ENCODE measurements around the gene PABPN1L. TPM values are rescaled to one million over a fixed set of nuclear protein-coding genes. Genes with fewer than 3 reads are reported as not detected.
"Not testable (repeated sequence)": the region's sequence is repeated elsewhere in the genome, so short reads cannot be mapped to it uniquely, and the experiment has no call there.

PABPN1L gene
- total and polyA plus RNA-seq, 2 experiments from 2014 or later = not detected

- ATAC-seq = no peak
Measured at GRCh38 chr16:88891083-88891482, 24.6 kb upstream of the PABPN1L start.

GRCh38 chr16:88889702-88890352 lies 23.4 kb upstream of the PABPN1L start:
- H3K27me3 ChIP-seq (ENCODE audit: insufficient read depth); H3K36me3 Mint-ChIP-seq (ENCODE audit: low read depth); H4K20me1 ChIP-seq (replicated peaks; ENCODE audit: insufficient read depth); H3K4me3 Mint-ChIP-seq; H3K4me1 Mint-ChIP-seq; H3K4me3 ChIP-seq; H3K27ac ChIP-seq (ENCODE audit: low read depth); H3K4me1 ChIP-seq (ENCODE audit: insufficient read depth); H3K27ac Mint-ChIP-seq; DNase-seq (ENCODE audit: low spot score); H2AFZ ChIP-seq; H3K79me2 ChIP-seq (replicated peaks; ENCODE audit: insufficient read depth); H3K36me3 ChIP-seq (ENCODE audit: insufficient read depth); ATAC-seq; H3F3A ChIP-seq (replicated peaks; ENCODE audit: low read depth); H3K4me2 ChIP-seq; H3K9me3 Mint-ChIP-seq; H3K9me2 ChIP-seq (ENCODE audit: insufficient read depth): not testable (repeated sequence)
- peaks cover 18% of the 10 kb centered on the region for H3K27me3 Mint-ChIP-seq (ENCODE audit: insufficient read depth, low read depth, poor library complexity)

More at GRCh38 chr16:88891083-88891482, 24.6 kb upstream of the PABPN1L start:
- no peaks in the 10 kb centered on the region for H4K20me1 ChIP-seq (replicated peaks; ENCODE audit: insufficient read depth)
- H3K4me3 ChIP-seq = no peak overlapping the region
- Mint-ChIP-seq H3K27ac (no peak overlapping the region), H3K27me3 (ENCODE audit: insufficient read depth, low read depth, poor library complexity) (peaks cover 18% of the 10 kb centered on the region), H3K4me3 (no peak overlapping the region), H3K4me1 (peaks cover 2% of the 10 kb centered on the region; the same call in 1 of the 3 replicates), H3K9me3 (peaks cover 8% of the 10 kb centered on the region), H3K36me3 (ENCODE audit: low read depth) (peaks cover 3% of the 10 kb centered on the region; the same call in 1 of the 3 replicates)
- H2AFZ ChIP-seq = no peak overlapping the region
- no peaks in the 10 kb centered on the region for H3K9me2 ChIP-seq (ENCODE audit: insufficient read depth)
- TF ChIP-seq STAT1 (IDR thresholded peaks at IDR 0.05; ENCODE audit: unreplicated experiment) (no peak), JUNB (IDR thresholded peaks at IDR 0.05; ENCODE audit: unreplicated experiment) (no peak), CTCF (conservative IDR thresholded peaks at IDR 0.05; ENCODE audit: low read depth in 2 of 2) (no peak), ZNF114 (CRISPR knock-in tag; IDR thresholded peaks at IDR 0.05) (no peak)
- TF ChIP-seq, protein P1, sequence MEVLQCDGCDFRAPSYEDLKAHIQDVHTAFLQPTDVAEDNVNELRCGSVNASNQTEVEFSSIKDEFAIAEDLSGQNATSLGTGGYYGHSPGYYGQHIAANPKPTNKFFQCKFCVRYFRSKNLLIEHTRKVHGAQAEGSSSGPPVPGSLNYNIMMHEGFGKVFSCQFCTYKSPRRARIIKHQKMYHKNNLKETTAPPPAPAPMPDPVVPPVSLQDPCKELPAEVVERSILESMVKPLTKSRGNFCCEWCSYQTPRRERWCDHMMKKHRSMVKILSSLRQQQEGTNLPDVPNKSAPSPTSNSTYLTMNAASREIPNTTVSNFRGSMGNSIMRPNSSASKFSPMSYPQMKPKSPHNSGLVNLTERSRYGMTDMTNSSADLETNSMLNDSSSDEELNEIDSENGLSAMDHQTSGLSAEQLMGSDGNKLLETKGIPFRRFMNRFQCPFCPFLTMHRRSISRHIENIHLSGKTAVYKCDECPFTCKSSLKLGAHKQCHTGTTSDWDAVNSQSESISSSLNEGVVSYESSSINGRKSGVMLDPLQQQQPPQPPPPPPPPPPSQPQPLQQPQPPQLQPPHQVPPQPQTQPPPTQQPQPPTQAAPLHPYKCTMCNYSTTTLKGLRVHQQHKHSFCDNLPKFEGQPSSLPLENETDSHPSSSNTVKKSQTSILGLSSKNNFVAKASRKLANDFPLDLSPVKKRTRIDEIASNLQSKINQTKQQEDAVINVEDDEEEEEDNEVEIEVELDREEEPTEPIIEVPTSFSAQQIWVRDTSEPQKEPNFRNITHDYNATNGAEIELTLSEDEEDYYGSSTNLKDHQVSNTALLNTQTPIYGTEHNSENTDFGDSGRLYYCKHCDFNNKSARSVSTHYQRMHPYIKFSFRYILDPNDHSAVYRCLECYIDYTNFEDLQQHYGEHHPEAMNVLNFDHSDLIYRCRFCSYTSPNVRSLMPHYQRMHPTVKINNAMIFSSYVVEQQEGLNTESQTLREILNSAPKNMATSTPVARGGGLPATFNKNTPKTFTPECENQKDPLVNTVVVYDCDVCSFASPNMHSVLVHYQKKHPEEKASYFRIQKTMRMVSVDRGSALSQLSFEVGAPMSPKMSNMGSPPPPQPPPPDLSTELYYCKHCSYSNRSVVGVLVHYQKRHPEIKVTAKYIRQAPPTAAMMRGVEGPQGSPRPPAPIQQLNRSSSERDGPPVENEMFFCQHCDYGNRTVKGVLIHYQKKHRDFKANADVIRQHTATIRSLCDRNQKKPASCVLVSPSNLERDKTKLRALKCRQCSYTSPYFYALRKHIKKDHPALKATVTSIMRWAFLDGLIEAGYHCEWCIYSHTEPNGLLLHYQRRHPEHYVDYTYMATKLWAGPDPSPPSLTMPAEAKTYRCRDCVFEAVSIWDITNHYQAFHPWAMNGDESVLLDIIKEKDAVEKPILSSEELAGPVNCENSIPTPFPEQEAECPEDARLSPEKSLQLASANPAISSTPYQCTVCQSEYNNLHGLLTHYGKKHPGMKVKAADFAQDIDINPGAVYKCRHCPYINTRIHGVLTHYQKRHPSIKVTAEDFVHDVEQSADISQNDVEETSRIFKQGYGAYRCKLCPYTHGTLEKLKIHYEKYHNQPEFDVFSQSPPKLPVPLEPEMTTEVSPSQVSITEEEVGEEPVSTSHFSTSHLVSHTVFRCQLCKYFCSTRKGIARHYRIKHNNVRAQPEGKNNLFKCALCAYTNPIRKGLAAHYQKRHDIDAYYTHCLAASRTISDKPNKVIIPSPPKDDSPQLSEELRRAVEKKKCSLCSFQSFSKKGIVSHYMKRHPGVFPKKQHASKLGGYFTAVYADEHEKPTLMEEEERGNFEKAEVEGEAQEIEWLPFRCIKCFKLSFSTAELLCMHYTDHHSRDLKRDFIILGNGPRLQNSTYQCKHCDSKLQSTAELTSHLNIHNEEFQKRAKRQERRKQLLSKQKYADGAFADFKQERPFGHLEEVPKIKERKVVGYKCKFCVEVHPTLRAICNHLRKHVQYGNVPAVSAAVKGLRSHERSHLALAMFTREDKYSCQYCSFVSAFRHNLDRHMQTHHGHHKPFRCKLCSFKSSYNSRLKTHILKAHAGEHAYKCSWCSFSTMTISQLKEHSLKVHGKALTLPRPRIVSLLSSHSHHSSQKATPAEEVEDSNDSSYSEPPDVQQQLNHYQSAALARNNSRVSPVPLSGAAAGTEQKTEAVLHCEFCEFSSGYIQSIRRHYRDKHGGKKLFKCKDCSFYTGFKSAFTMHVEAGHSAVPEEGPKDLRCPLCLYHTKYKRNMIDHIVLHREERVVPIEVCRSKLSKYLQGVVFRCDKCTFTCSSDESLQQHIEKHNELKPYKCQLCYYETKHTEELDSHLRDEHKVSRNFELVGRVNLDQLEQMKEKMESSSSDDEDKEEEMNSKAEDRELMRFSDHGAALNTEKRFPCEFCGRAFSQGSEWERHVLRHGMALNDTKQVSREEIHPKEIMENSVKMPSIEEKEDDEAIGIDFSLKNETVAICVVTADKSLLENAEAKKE (CRISPR knock-in tag; IDR thresholded peaks at IDR 0.05) = no peak
- H3K27me3 ChIP-seq (ENCODE audit: insufficient read depth) = no peaks in the 10 kb centered on the region
- H3K4me1 ChIP-seq (ENCODE audit: insufficient read depth) = no peaks in the 10 kb centered on the region
- H3K79me2 ChIP-seq (replicated peaks; ENCODE audit: insufficient read depth) = no peaks in the 10 kb centered on the region
- DNase-seq (ENCODE audit: low spot score) = no peak
- H3K36me3 ChIP-seq (ENCODE audit: insufficient read depth) = no peaks in the 10 kb centered on the region
- H3K27ac ChIP-seq (ENCODE audit: low read depth) = no peak overlapping the region
- H3K4me2 ChIP-seq = no peak overlapping the region
- H3F3A ChIP-seq (replicated peaks; ENCODE audit: low read depth) = no peaks in the 10 kb centered on the region

All from GM23338 (cell line).